Keratinocyte (primary cell): ENCODE measurements around the gene IGSF6. TPM values are rescaled to one million over a fixed set of nuclear protein-coding genes. Genes with fewer than 3 reads are reported as not detected.

Experiments used
- DNase-seq: peaks from one replicate; pipeline ENCODE4 v3.0.0-alpha.2; 2011; ENCODE audit warnings: low read depth, missing footprints, low spot score
- FAIRE-seq: peaks from 2 replicates; lab custom pipeline; 2011; peaks lifted over from hg19 to GRCh38; lab: Jason Lieb, UNC
- H2AFZ ChIP-seq: 2 replicates; pipeline ENCODE4 v1.6.0; 2012; ENCODE audit warnings: low read length, control low read depth, inconsistent platforms; ENCODE audit not compliant: control insufficient read depth
- H3K27ac ChIP-seq: 2 replicates; pipeline ENCODE4 v1.5.1; 2011; ENCODE audit warnings: low read length; ENCODE audit not compliant: control insufficient read depth, insufficient read depth
- H3K27me3 ChIP-seq: 3 replicates; pipeline ENCODE4 v1.6.0; 2011; ENCODE audit warnings: low read length; ENCODE audit not compliant: control insufficient read depth, insufficient read depth; ENCODE audit errors: extremely low read depth
- H3K36me3 ChIP-seq, 2 experiments: 2 replicates in 1 of 2; 3 replicates in 1 of 2; pipeline ENCODE4 v1.5.1; 2011; ENCODE audit warnings: low read length in 2 of 2, mild to moderate bottlenecking in 1 of 2; ENCODE audit not compliant: control insufficient read depth in 2 of 2, insufficient read depth in 2 of 2; ENCODE audit errors: extremely low read depth in 1 of 2
- H3K4me1 ChIP-seq: 3 replicates; pipeline ENCODE4 v1.5.1; 2011; ENCODE audit warnings: low read length; ENCODE audit not compliant: control insufficient read depth, insufficient read depth; ENCODE audit errors: extremely low read depth
- H3K4me2 ChIP-seq: 3 replicates; pipeline ENCODE4 v1.6.0; 2011; ENCODE audit warnings: low read depth, low read length; ENCODE audit not compliant: control insufficient read depth, insufficient read depth; ENCODE audit errors: extremely low read depth
- H3K4me3 ChIP-seq, 3 experiments: fragments of 200-600 bp in 1 of 3; sonication (generic) in 1 of 3; 2 replicates in 2 of 3; 3 replicates in 1 of 3; pipeline ENCODE4 v1.5.1; 2011 to 2016; ENCODE audit warnings: low read length in 3 of 3, mild to moderate bottlenecking in 3 of 3, control low read depth in 2 of 3, inconsistent platforms in 1 of 3, low read depth in 1 of 3, mixed read lengths in 1 of 3, mixed run types in 1 of 3, moderate library complexity in 1 of 3; ENCODE audit not compliant: control insufficient read depth in 2 of 3, insufficient read depth in 2 of 3; ENCODE audit errors: extremely low read depth in 1 of 3
- H3K79me2 ChIP-seq: 2 replicates; pipeline ENCODE4 v1.6.0; 2012; ENCODE audit warnings: low read length; ENCODE audit not compliant: control insufficient read depth, insufficient read depth
- H3K9ac ChIP-seq: 3 replicates; pipeline ENCODE4 v1.6.0; 2011; ENCODE audit warnings: low read length; ENCODE audit not compliant: control insufficient read depth, insufficient read depth; ENCODE audit errors: extremely low read depth
- H3K9me1 ChIP-seq: 3 replicates; pipeline ENCODE4 v1.6.0; 2011; ENCODE audit warnings: low read length; ENCODE audit not compliant: control insufficient read depth, insufficient read depth; ENCODE audit errors: extremely low read depth
- H3K9me3 ChIP-seq: 2 replicates; pipeline ENCODE4 v1.5.1; 2012; ENCODE audit warnings: low read depth, low read length; ENCODE audit not compliant: control insufficient read depth
- H4K20me1 ChIP-seq: 3 replicates; pipeline ENCODE4 v1.6.0; 2011; ENCODE audit warnings: low read length; ENCODE audit not compliant: control insufficient read depth, insufficient read depth; ENCODE audit errors: extremely low read depth
- CTCF ChIP-seq, 3 experiments: IDR thresholded peaks in 1 of 3; conservative IDR thresholded peaks in 1 of 3; optimal IDR thresholded peaks in 1 of 3; 2 replicates in 2 of 3; 3 replicates in 1 of 3; pipeline versions ENCODE3 to v1.5.1; 2011; ENCODE audit warnings: low read length in 3 of 3, mild to moderate bottlenecking in 3 of 3, moderate library complexity in 2 of 3, control low read depth in 1 of 3, inconsistent platforms in 1 of 3; ENCODE audit not compliant: insufficient read depth in 2 of 3; ENCODE audit errors: extremely low read depth in 1 of 3
- EZH2 ChIP-seq: IDR thresholded peaks from one replicate; pipeline ENCODE4 v1.6.1; 2012; ENCODE audit warnings: inconsistent platforms, mild to moderate bottlenecking, low read length, moderate library complexity
- dilution Hi-C: fragments of 300-500 bp; cut with MboI; formaldehyde crosslinking; loops from one replicate; pipeline ENCODE4 v1.7.0; 2020; ENCODE audit warnings: low sequenced_read_pairs; ENCODE audit not compliant: extremely low pct_ligation_motif_present
- polyA plus RNA-seq, 5 experiments: library from polyadenylated mRNA; depleted of rRNA in 3 of 5; stranded (reverse) in 3 of 5; stranded (forward) in 1 of 5; unstranded in 1 of 5; fragments of >200 nt; gene quantifications; 1 replicate in 1 of 5; 2 replicates in 3 of 5; 3 replicates in 1 of 5; pipeline versions ENCODE4 v1.2.1 to v1.2.3, GENCODE V29; 2011 to 2012; ENCODE audit warnings: missing spikeins in 2 of 5, low read depth in 1 of 5, low replicate concordance in 1 of 5

IGSF6 gene
- polyA plus RNA-seq, 1 donor (not counting 4 experiments of a cell fraction or from before 2014, with no cell fraction given) = not detected

- no peaks in the 10 kb centered on the region for H3K9me1 ChIP-seq
- dilution Hi-C loops = no loop called here
- no peak overlapping the region for H3K27ac ChIP-seq
- no peaks in the 10 kb centered on the region for H3K9me3 ChIP-seq
- DNase-seq (no peak), FAIRE-seq (no peak)
- H3K36me3 ChIP-seq = no peaks in the 10 kb centered on the region
- no peak overlapping the region for H3K4me3 ChIP-seq
- no peaks in the 10 kb centered on the region for H4K20me1 ChIP-seq
- no peak overlapping the region for H3K9ac ChIP-seq
- H3K4me1 ChIP-seq = no peaks in the 10 kb centered on the region
- H3K27me3 ChIP-seq = no peaks in the 10 kb centered on the region
- TF ChIP-seq EZH2 (no peak), CTCF (optimal IDR thresholded peaks at IDR 0.05 in 1 of 3, IDR thresholded peaks at IDR 0.05 in 1 of 3, conservative IDR thresholded peaks at IDR 0.05 in 1 of 3; ENCODE audit: extremely low read depth in 1 of 3, insufficient read depth in 2 of 3, low read length in 3 of 3) (no peak)
- H3K4me2 ChIP-seq = no peak overlapping the region
- H3K79me2 ChIP-seq = no peaks in the 10 kb centered on the region
- H2AFZ ChIP-seq = no peak overlapping the region
Observed at GRCh38 chr16:21673469-21673868, 21.1 kb upstream of the IGSF6 start.

- Histone ChIP-seq H2AFZ (no peak overlapping the region), H3K4me3 (no peak overlapping the region), H3K27ac (no peak overlapping the region), H4K20me1 (no peaks in the 10 kb centered on the region), H3K9me3 (no peaks in the 10 kb centered on the region), H3K9ac (no peak overlapping the region), H3K36me3 (no peaks in the 10 kb centered on the region), H3K79me2 (no peaks in the 10 kb centered on the region), H3K4me1 (no peaks in the 10 kb centered on the region), H3K9me1 (no peaks in the 10 kb centered on the region), H3K4me2 (no peak overlapping the region), H3K27me3 (no peaks in the 10 kb centered on the region)
- TF ChIP-seq EZH2 (no peak), CTCF (optimal IDR thresholded peaks at IDR 0.05 in 1 of 3, IDR thresholded peaks at IDR 0.05 in 1 of 3, conservative IDR thresholded peaks at IDR 0.05 in 1 of 3; ENCODE audit: extremely low read depth in 1 of 3, insufficient read depth in 2 of 3, low read length in 3 of 3) (no peak)
- no peak for FAIRE-seq
- dilution Hi-C loops = no loop called here
- no peak for DNase-seq
Observed at GRCh38 chr16:21667575-21667974, 15.2 kb upstream of the IGSF6 start.
